K562 (cell line): ENCODE measurements around the gene EMC10. TPM values are rescaled to one million over a fixed set of nuclear protein-coding genes. Genes with fewer than 3 reads are reported as not detected.

Experiments used
- ATAC-seq: fragments of 200-7000 bp; cut with Tn5 transposase; 3 replicates; pipeline ENCODE4 v1.9.1; 2020; ENCODE audit warnings: moderate library complexity
- BruUV-seq: library from RNA; stranded (reverse); fragments of 400-500 nt; replicated peaks from 2 replicates; lab custom pipeline; 2021; lab: Mats Ljungman, UMichigan
- CTCF ChIA-PET: fragments of 300-600 bp; formaldehyde crosslinking; extraction: SDS; loops from one replicate; lab custom pipeline; 2021; ENCODE audit warnings: low intra/inter-chr PET ratio; lab: Yijun Ruan, JAX
- POLR2A ChIA-PET: fragments of 300-600, 350-650 bp; sonication (Branson Sonifier 250); formaldehyde crosslinking; extraction: SDS; loops from one replicate; lab custom pipeline; 2021; ENCODE audit warnings: antibody characterized with exemption, inconsistent platforms; lab: Yijun Ruan, JAX
- DNase-seq, 4 experiments: peaks; one replicate each; pipeline versions ENCODE4 v3.0.0 to v3.0.0-alpha.2; 2011 to 2018; ENCODE audit warnings: low spot score in 3 of 4, mixed read lengths in 3 of 4; ENCODE audit errors: extremely low read depth in 1 of 4
- FAIRE-seq: peaks from 2 replicates; lab custom pipeline; 2011; peaks lifted over from hg19 to GRCh38; lab: Jason Lieb, UNC
- H2AFZ ChIP-seq: 2 replicates; pipeline ENCODE4 v1.6.0; 2011; ENCODE audit warnings: low read depth, low read length, control low read depth, inconsistent platforms
- H3K27ac ChIP-seq: fragments of 200-600 bp; 3 replicates; pipeline ENCODE4 v1.8.0; 2011; ENCODE audit warnings: low read depth, mild to moderate bottlenecking, control low read depth, inconsistent platforms, low read length, moderate library complexity, mixed read lengths; ENCODE audit errors: extremely low read depth
- H3K27me3 ChIP-seq, 2 experiments: fragments of 300-600 bp in 1 of 2; 2 replicates in 1 of 2; 3 replicates in 1 of 2; pipeline versions ENCODE4 v1.6.0 to v1.8.0; 2011; ENCODE audit warnings: inconsistent platforms in 2 of 2, low read length in 2 of 2, mild to moderate bottlenecking in 1 of 2, mixed read lengths in 1 of 2, moderate library complexity in 1 of 2; ENCODE audit not compliant: control insufficient read depth in 2 of 2, insufficient read depth in 2 of 2
- H3K36me3 ChIP-seq: fragments of 300-600 bp; 3 replicates; pipeline ENCODE4 v1.8.0; 2011; ENCODE audit warnings: mild to moderate bottlenecking, low read length, inconsistent platforms; ENCODE audit not compliant: control insufficient read depth, insufficient read depth
- H3K4me1 ChIP-seq, 2 experiments: fragments of 200-600 bp in 1 of 2; replicated peaks in 1 of 2; 2 replicates in 1 of 2; 3 replicates in 1 of 2; pipeline versions ENCODE4 v1.5.1 to v1.8.0; 2011; ENCODE audit warnings: inconsistent platforms in 2 of 2, low read length in 2 of 2, mild to moderate bottlenecking in 1 of 2, mixed read lengths in 1 of 2, moderate library complexity in 1 of 2; ENCODE audit not compliant: control insufficient read depth in 2 of 2, insufficient read depth in 2 of 2
- H3K4me2 ChIP-seq: 2 replicates; pipeline ENCODE4 v1.6.1; 2011; ENCODE audit warnings: low read length, control low read depth, inconsistent platforms, mixed read lengths; ENCODE audit not compliant: insufficient read depth
- H3K4me3 ChIP-seq: fragments of 200-600 bp; sonication (generic), shearing (Covaris generic); 2 replicates; pipeline ENCODE4 v1.5.1; 2016; ENCODE audit warnings: control low read depth, inconsistent platforms
- H3K79me2 ChIP-seq: fragments of 200-600 bp; 3 replicates; pipeline ENCODE4 v1.8.0; 2011; ENCODE audit warnings: low read length, inconsistent platforms; ENCODE audit not compliant: control insufficient read depth, insufficient read depth
- H3K9ac ChIP-seq, 2 experiments: 2 replicates each; pipeline versions ENCODE4 v1.6.0 to v1.6.1; 2011; ENCODE audit warnings: low read depth in 2 of 2, low read length in 2 of 2, control low read depth in 1 of 2, inconsistent platforms in 1 of 2, mild to moderate bottlenecking in 1 of 2, mixed read lengths in 1 of 2; ENCODE audit not compliant: insufficient read depth in 1 of 2
- H3K9me1 ChIP-seq: one replicate; pipeline ENCODE4 v1.6.0; 2011; ENCODE audit warnings: inconsistent platforms, mild to moderate bottlenecking, low read length, moderate library complexity; ENCODE audit not compliant: control insufficient read depth, insufficient read depth
- H3K9me3 ChIP-seq: replicated peaks from 2 replicates; pipeline ENCODE4 v1.5.1; 2011; ENCODE audit warnings: low read depth, low read length, inconsistent platforms; ENCODE audit not compliant: control insufficient read depth, insufficient read depth
- H4K20me1 ChIP-seq: replicated peaks from 2 replicates; pipeline ENCODE4 v1.6.1; 2011; ENCODE audit warnings: low read length, inconsistent platforms, mixed read lengths; ENCODE audit not compliant: control insufficient read depth, insufficient read depth
- FIP1L1 ChIP-seq: fragments of 200-400 bp; formaldehyde crosslinking; IDR thresholded peaks from 2 replicates; pipeline ENCODE4 v1.6.1; 2018; ENCODE audit warnings: mild to moderate bottlenecking, low read depth, low read length; ENCODE audit not compliant: poor library complexity, severe bottlenecking
- FUS ChIP-seq: fragments of 200-400 bp; formaldehyde crosslinking; optimal IDR thresholded peaks from 2 replicates; pipeline ENCODE3; 2017; ENCODE audit warnings: low read depth, low read length
- POLR2G ChIP-seq: fragments of 200-400 bp; formaldehyde crosslinking; IDR thresholded peaks from 2 replicates; pipeline ENCODE4 v1.6.1; 2017; ENCODE audit warnings: low read depth, mild to moderate bottlenecking, antibody characterized with exemption, low read length, moderate library complexity
- WGBS: fragments of 100-300 bp; shearing (Covaris generic); methylation state at CpG from one replicate; pipeline ENCODE4 v1.1.6; 2016; ENCODE audit warnings: low coverage, mixed read lengths; ENCODE audit not compliant: insufficient coverage; ENCODE audit errors: missing lambda C conversion rate; 5-methylcytosine and 5-hydroxymethylcytosine counted together
- in situ Hi-C: fragments of 300-500 bp; cut with MboI; formaldehyde crosslinking; loops from 4 replicates; pipeline ENCODE4 v1.15.0; 2018; ENCODE audit warnings: inconsistent platforms, mixed read lengths
- intact Hi-C: fragments of 100-400 bp; cut with micrococcal nuclease; formaldehyde crosslinking; loops from 2 replicates; pipeline ENCODE4 v1.14.2; 2022
- polyA plus RNA-seq, 8 experiments: library from polyadenylated mRNA; depleted of rRNA in 4 of 8; stranded (reverse) in 5 of 8; unstranded in 3 of 8; fragments of >200 nt; fragmentation: Nextera tagmentation in 2 of 8; fragmentation: Illumina TruSeq in 1 of 8; extraction: Ambion mirVana in 2 of 8; extraction: Trizol in 1 of 8; gene quantifications; 2 replicates each; pipeline versions ENCODE4 v1.2.1 to v1.2.3, GENCODE V29; 2011 to 2014; ENCODE audit warnings: inconsistent platforms in 1 of 8, missing spikeins in 1 of 8
- total RNA-seq, 7 experiments: library from RNA; depleted of rRNA in 6 of 7; stranded (reverse); fragments of >200 nt in 6 of 7; fragmentation: Illumina TruSeq in 2 of 7; extraction: Trizol in 2 of 7; gene quantifications; 2 replicates each; pipeline versions ENCODE4 v1.2.1 to v1.2.3, GENCODE V29; 2011 to 2021; ENCODE audit warnings: low replicate concordance in 1 of 7
- TF ChIP-seq, protein P1 (sequence below): fragments of 450-650 bp; conservative IDR thresholded peaks from 2 replicates; pipeline ENCODE4 v1.6.1; 2016; ENCODE audit warnings: missing genetic modification characterization, low read depth, mild to moderate bottlenecking, missing compliant biosample characterization, moderate library complexity
- TF ChIP-seq, protein P2 (sequence below): sonication (generic); formaldehyde crosslinking; IDR thresholded peaks from 2 replicates; pipeline ENCODE4 v1.8.1; 2023; ENCODE audit warnings: mild to moderate bottlenecking, missing genetic modification reagents

The EMC10 gene
- total and polyA plus RNA-seq, 9 of the 15 experiments (the other 6 are each of a cell fraction or from before 2014, with no cell fraction given), result 1.4 to 46.0 (median 13.1) TPM

DNA sequence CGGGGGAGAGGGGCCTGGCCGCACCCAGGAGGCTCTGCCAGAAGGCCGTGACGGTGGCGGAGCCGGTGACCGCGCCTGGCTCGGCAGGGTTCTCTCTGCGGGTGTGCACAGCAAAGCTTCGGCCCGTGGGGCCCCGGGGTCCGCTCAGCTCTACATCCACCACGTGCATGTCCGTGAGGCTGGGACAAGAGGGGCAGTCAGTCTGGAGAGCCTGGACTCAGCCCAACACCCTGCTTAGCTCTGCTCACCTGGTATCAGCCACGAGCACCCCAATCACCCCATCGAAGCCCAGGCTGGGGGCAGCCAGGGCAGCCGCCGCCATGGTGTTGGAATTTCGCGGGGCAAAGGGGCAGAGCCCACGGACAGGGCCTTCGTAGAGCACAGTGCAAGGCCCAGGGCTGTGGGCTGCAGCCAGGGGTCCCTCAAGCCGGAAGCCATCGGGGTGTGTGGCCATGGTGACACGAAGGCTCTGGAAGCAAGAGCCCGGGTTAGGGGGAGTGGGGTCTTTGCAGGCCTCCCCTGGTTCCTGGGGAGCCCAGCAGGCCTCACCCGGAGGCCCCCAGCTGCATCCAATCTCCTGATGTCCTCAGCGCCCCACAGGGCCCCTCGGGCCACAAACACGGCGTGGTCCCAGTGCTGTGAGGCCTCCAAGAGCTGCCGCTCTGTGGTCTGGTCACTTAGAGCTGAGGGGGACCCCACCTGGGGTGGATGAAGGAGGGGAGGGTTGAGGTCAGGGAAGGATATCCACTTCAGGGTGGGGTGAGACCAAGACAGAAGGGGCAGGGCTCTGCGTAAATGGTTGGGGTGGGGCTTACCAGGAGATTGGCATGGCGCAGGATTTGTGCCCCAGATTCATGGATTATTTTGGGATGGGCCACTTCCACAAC, 36.0 kb downstream of the EMC10 start:
- BruUV-seq, result no TSS peak
- Histone ChIP-seq H3K9ac (peak overlapping the region; percentile 68 to 93), H3K9me1 (peaks cover 4% of the 10 kb centered on the region), H3K4me3 (peak overlapping the region; percentile 55; the same call in 1 of the 2 replicates), H3K27ac (peak overlapping the region; percentile 74; the same call in 2 of the 3 replicates), H3K9me3 (no peaks in the 10 kb centered on the region), H3K36me3 (no peaks in the 10 kb centered on the region), H4K20me1 (no peaks in the 10 kb centered on the region), H3K4me1 (peaks cover 5 to 64% of the 10 kb centered on the region in 2 experiments; a peak in 4 of 5 replicates), H3K4me2 (peak overlapping the region; percentile 85), H3K79me2 (no peaks in the 10 kb centered on the region; the same call in 2 of the 3 replicates), H2AFZ (no peak overlapping the region), H3K27me3 (no peaks in the 10 kb centered on the region)
- CTCF ChIA-PET, result no interaction called here
- in situ Hi-C loops (no loop called here), intact Hi-C loops (no loop called here)
- no peak for DNase-seq
- POLR2A ChIA-PET, result interaction anchor here (0.6 to 1.5 kb wide), 8 partner anchors 8 to 179 kb away, joined by 3 to 5 read pairs (median 3); no protein-coding TSS in a partner anchor
- FAIRE-seq, result no peak
- whole genome bisulfite sequencing, result 86% methylated on average over 25 of the region's 36 CpGs
- no peak for ATAC-seq
- TF ChIP-seq POLR2G (peak; percentile 69), FUS (no peak), FIP1L1 (peak; percentile 49)
- TF ChIP-seq, protein P1, sequence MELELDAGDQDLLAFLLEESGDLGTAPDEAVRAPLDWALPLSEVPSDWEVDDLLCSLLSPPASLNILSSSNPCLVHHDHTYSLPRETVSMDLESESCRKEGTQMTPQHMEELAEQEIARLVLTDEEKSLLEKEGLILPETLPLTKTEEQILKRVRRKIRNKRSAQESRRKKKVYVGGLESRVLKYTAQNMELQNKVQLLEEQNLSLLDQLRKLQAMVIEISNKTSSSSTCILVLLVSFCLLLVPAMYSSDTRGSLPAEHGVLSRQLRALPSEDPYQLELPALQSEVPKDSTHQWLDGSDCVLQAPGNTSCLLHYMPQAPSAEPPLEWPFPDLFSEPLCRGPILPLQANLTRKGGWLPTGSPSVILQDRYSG (tag), result no peak
- TF ChIP-seq, protein P2, sequence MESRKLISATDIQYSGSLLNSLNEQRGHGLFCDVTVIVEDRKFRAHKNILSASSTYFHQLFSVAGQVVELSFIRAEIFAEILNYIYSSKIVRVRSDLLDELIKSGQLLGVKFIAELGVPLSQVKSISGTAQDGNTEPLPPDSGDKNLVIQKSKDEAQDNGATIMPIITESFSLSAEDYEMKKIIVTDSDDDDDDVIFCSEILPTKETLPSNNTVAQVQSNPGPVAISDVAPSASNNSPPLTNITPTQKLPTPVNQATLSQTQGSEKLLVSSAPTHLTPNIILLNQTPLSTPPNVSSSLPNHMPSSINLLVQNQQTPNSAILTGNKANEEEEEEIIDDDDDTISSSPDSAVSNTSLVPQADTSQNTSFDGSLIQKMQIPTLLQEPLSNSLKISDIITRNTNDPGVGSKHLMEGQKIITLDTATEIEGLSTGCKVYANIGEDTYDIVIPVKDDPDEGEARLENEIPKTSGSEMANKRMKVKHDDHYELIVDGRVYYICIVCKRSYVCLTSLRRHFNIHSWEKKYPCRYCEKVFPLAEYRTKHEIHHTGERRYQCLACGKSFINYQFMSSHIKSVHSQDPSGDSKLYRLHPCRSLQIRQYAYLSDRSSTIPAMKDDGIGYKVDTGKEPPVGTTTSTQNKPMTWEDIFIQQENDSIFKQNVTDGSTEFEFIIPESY (CRISPR knock-in tag), result peak; percentile 51
